ENCODE measurements around the gene DEDD2.

DNA sequence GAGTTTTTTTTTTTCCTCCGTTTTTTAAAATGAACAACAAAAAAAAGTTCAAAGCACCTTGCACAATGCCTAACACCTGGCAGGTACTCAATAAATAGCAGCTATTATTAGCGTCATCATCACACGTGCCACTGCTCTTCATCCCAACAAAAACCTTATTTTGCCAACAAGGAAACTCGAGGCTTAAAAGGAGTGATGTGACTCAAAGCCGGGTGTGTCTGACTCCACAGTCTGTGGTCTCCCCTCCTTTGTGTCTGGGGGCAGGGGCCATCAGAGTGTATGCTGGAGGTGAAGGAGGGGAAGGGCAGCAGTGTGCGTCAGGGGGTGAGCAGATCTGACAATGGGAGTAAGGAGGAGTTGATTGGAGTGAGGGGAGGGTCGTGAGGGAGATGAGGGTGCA, 51.2 kb downstream of the DEDD2 start:
- TF ChIP-seq POLR2A (IDR thresholded peaks at IDR 0.05; ENCODE audit: low read length): no peak
- no peak for TF ChIP-seq GATA1 (IDR thresholded peaks at IDR 0.05; ENCODE audit: low read depth, low read length)

Measured in erythroblast (primary cell).